Esophagus muscularis mucosa (tissue), 4 donors: ENCODE results near the gene SNCA.

ENCODE experiments used
- EP300 ChIP-seq: sonication (generic); formaldehyde crosslinking; IDR thresholded peaks from one replicate; pipeline ENCODE4 v1.6.1; 2017; ENCODE audit warnings: antibody characterized with exemption
- POLR2A ChIP-seq: fragments of 450-650 bp; IDR thresholded peaks from one replicate; pipeline ENCODE4 v1.6.1; 2017; ENCODE audit warnings: antibody characterized with exemption, moderate library complexity, mild to moderate bottlenecking, low read depth
- POLR2AphosphoS5 ChIP-seq, 2 donors: sonication (generic); formaldehyde crosslinking; IDR thresholded peaks; one replicate each; pipeline ENCODE4 v1.6.1; 2017; ENCODE audit warnings: antibody characterized with exemption in 2 of 2
- TF ChIP-seq, protein P1 (sequence below), 3 experiments: fragments of 200-600 bp in 2 of 3; fragments of 450-650 bp in 1 of 3; sonication (generic) in 2 of 3; IDR thresholded peaks; one replicate each; pipeline ENCODE4 v1.5.1; 2017 to 2019; ENCODE audit warnings: antibody characterized with exemption in 3 of 3, mild to moderate bottlenecking in 2 of 3, moderate library complexity in 1 of 3

DNA sequence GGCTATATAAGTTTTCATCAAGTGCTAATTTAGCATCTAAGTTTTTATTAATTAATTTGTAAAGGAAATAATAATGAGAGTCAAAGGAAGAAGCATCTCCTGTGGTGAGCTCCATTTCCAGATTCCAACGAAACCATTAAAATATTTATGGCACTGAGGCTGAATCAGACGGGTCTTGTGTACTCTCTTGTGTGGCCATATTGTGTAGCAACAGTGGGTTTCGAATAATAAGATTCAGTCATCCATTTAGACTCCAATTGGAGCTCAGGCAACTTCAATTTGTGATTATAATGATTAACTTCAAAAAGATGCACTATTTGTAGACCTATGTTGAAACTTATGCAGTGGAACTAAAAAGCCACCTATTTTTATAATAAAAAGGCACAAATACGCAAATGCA is 82.4 kb downstream of the SNCA start:
- TF ChIP-seq POLR2A (no peak), POLR2AphosphoS5 (IDR thresholded peaks at IDR 0.05) (no peak), EP300 (no peak)
- TF ChIP-seq, protein P1, sequence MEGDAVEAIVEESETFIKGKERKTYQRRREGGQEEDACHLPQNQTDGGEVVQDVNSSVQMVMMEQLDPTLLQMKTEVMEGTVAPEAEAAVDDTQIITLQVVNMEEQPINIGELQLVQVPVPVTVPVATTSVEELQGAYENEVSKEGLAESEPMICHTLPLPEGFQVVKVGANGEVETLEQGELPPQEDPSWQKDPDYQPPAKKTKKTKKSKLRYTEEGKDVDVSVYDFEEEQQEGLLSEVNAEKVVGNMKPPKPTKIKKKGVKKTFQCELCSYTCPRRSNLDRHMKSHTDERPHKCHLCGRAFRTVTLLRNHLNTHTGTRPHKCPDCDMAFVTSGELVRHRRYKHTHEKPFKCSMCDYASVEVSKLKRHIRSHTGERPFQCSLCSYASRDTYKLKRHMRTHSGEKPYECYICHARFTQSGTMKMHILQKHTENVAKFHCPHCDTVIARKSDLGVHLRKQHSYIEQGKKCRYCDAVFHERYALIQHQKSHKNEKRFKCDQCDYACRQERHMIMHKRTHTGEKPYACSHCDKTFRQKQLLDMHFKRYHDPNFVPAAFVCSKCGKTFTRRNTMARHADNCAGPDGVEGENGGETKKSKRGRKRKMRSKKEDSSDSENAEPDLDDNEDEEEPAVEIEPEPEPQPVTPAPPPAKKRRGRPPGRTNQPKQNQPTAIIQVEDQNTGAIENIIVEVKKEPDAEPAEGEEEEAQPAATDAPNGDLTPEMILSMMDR (IDR thresholded peaks at IDR 0.05): no peak
